ENCODE measurements around the gene HTT.

Gene HTT

DNA sequence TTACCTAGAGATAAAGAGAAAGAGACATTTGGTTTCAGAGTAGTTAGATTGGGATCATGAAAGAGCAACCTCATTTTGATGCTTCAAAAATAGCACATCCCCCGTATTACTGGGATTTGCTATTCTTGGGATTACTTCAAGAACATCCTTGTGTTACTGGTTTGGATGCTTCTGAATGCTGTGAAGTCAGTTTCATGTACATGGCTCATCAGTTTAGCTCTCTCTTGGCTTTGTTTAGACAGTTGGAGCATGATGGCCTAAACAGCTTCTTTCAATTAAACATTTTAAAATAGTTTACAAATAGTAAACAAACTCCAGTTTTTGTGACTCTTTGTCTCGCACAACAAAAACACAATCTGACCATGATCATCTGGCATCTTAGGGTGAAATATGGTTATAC lies 23.9 kb downstream of the HTT start:
- H3K9ac ChIP-seq (ENCODE audit: low read depth, low read length, poor library complexity), result no peak overlapping the region
- H3K27ac ChIP-seq (replicated peaks; ENCODE audit: low read length), result no peak overlapping the region
- H3K4me1 ChIP-seq (ENCODE audit: control insufficient read depth in 2 of 2, insufficient read depth in 1 of 2, low read depth in 1 of 2, low read length in 2 of 2), result no peaks in the 10 kb centered on the region
- no peak overlapping the region for H3K23ac ChIP-seq (ENCODE audit: low read depth, low read length, poor library complexity)
- H3K4me2 ChIP-seq (ENCODE audit: insufficient read depth, low read length, poor library complexity, severe bottlenecking), result no peak overlapping the region
- H2AFZ ChIP-seq (ENCODE audit: low read length), result no peak overlapping the region
- no peak overlapping the region for H3K18ac ChIP-seq (ENCODE audit: low read length)
- no peak overlapping the region for H3K4me3 ChIP-seq (ENCODE audit: low read length in 2 of 2)
- no peak overlapping the region for H4K91ac ChIP-seq (ENCODE audit: low read depth, low read length, poor library complexity)
- no peak overlapping the region for H2BK120ac ChIP-seq (ENCODE audit: low read depth, low read length)
- WGBS, 2 donors (ENCODE audit: extremely low coverage in 2 of 2, insufficient read length in 2 of 2, insufficient replicate concordance in 1 of 2), result no CpG with 5 or more reads among the region's 2 CpGs
- H3K36me3 ChIP-seq (replicated peaks in 1 of 2; ENCODE audit: control insufficient read depth in 2 of 2, insufficient read depth in 2 of 2, low read length in 2 of 2), result peaks cover 26 to 77% of the 10 kb centered on the region in 2 donors
- DNase-seq (ENCODE audit: low spot score), result no peak
- no peak overlapping the region for H2BK12ac ChIP-seq (ENCODE audit: low read length)
- H2AK5ac ChIP-seq (ENCODE audit: low read depth, low read length), result no peak overlapping the region
- peaks cover 10% of the 10 kb centered on the region for H3K79me1 ChIP-seq (ENCODE audit: low read depth, low read length)
- H2BK5ac ChIP-seq (ENCODE audit: low read length), result no peak overlapping the region
- no peak overlapping the region for H3K4ac ChIP-seq (ENCODE audit: low read length)
- no peak overlapping the region for H3K14ac ChIP-seq (ENCODE audit: low read length)
- H3K27me3 ChIP-seq (ENCODE audit: control insufficient read depth in 3 of 3, insufficient read depth in 3 of 3, low read depth in 1 of 3, low read length in 3 of 3), result no peaks in the 10 kb centered on the region
- no peak overlapping the region for H4K8ac ChIP-seq (ENCODE audit: low read depth, low read length)
- peaks cover 0 to 10% of the 10 kb centered on the region in 2 donors for H3K9me3 ChIP-seq (replicated peaks in 1 of 2; ENCODE audit: control insufficient read depth in 2 of 2, insufficient read depth in 1 of 2, low read depth in 1 of 2, low read length in 2 of 2)
- H2BK15ac ChIP-seq (ENCODE audit: low read length), result no peak overlapping the region

GRCh38 chr4:3106339-3107186 lies 32.1 kb downstream of the HTT start:
- no peak overlapping the region for H3K18ac ChIP-seq (ENCODE audit: low read length)
- no peak overlapping the region for H3K23ac ChIP-seq (ENCODE audit: low read depth, low read length, poor library complexity)
- no peak overlapping the region for H3K27ac ChIP-seq (replicated peaks; ENCODE audit: low read length)
- peak; percentile 74 for DNase-seq (ENCODE audit: low spot score)
- no peak overlapping the region for H3K14ac ChIP-seq (ENCODE audit: low read length)
- H2BK15ac ChIP-seq (ENCODE audit: low read length), result no peak overlapping the region
- no peak overlapping the region for H3K4me3 ChIP-seq (ENCODE audit: low read length in 2 of 2)
- H3K36me3 ChIP-seq (replicated peaks in 1 of 2; ENCODE audit: control insufficient read depth in 2 of 2, insufficient read depth in 2 of 2, low read length in 2 of 2), result peaks cover 25 to 91% of the 10 kb centered on the region in 2 donors
- WGBS, 2 donors (ENCODE audit: extremely low coverage in 2 of 2, insufficient read length in 2 of 2, insufficient replicate concordance in 1 of 2), result no CpG with 5 or more reads among the region's 7 CpGs
- H2BK5ac ChIP-seq (ENCODE audit: low read length), result no peak overlapping the region
- H3K4ac ChIP-seq (ENCODE audit: low read length), result no peak overlapping the region
- H3K9me3 ChIP-seq (replicated peaks in 1 of 2; ENCODE audit: control insufficient read depth in 2 of 2, insufficient read depth in 1 of 2, low read depth in 1 of 2, low read length in 2 of 2), result no peaks in the 10 kb centered on the region
- peaks cover 4% of the 10 kb centered on the region for H3K79me1 ChIP-seq (ENCODE audit: low read depth, low read length)
- H3K9ac ChIP-seq (ENCODE audit: low read depth, low read length, poor library complexity), result no peak overlapping the region
- no peaks in the 10 kb centered on the region for H3K27me3 ChIP-seq (ENCODE audit: control insufficient read depth in 3 of 3, insufficient read depth in 3 of 3, low read depth in 1 of 3, low read length in 3 of 3)
- H2AFZ ChIP-seq (ENCODE audit: low read length), result no peak overlapping the region
- H2BK120ac ChIP-seq (ENCODE audit: low read depth, low read length), result no peak overlapping the region
- H3K4me1 ChIP-seq (ENCODE audit: control insufficient read depth in 2 of 2, insufficient read depth in 1 of 2, low read depth in 1 of 2, low read length in 2 of 2), result no peaks in the 10 kb centered on the region
- H2AK5ac ChIP-seq (ENCODE audit: low read depth, low read length), result no peak overlapping the region
- H3K4me2 ChIP-seq (ENCODE audit: insufficient read depth, low read length, poor library complexity, severe bottlenecking), result no peak overlapping the region
- no peak overlapping the region for H4K8ac ChIP-seq (ENCODE audit: low read depth, low read length)
- H2BK12ac ChIP-seq (ENCODE audit: low read length), result no peak overlapping the region
- no peak overlapping the region for H4K91ac ChIP-seq (ENCODE audit: low read depth, low read length, poor library complexity)

- Histone ChIP-seq H3K4me1 (ENCODE audit: control insufficient read depth in 2 of 2, insufficient read depth in 1 of 2, low read depth in 1 of 2, low read length in 2 of 2) (no peaks in the 10 kb centered on the region), H3K36me3 (replicated peaks in 1 of 2; ENCODE audit: control insufficient read depth in 2 of 2, insufficient read depth in 2 of 2, low read length in 2 of 2) (peaks cover 24 to 91% of the 10 kb centered on the region in 2 donors), H4K8ac (ENCODE audit: low read depth, low read length) (no peak overlapping the region), H3K4me3 (ENCODE audit: low read length in 2 of 2) (no peak overlapping the region), H2AFZ (ENCODE audit: low read length) (no peak overlapping the region), H3K18ac (ENCODE audit: low read length) (no peak overlapping the region), H4K91ac (ENCODE audit: low read depth, low read length, poor library complexity) (no peak overlapping the region), H2BK120ac (ENCODE audit: low read depth, low read length) (no peak overlapping the region), H3K4me2 (ENCODE audit: insufficient read depth, low read length, poor library complexity, severe bottlenecking) (no peak overlapping the region), H2BK12ac (ENCODE audit: low read length) (no peak overlapping the region), H3K9ac (ENCODE audit: low read depth, low read length, poor library complexity) (no peak overlapping the region), H3K27me3 (ENCODE audit: control insufficient read depth in 3 of 3, insufficient read depth in 3 of 3, low read depth in 1 of 3, low read length in 3 of 3) (no peaks in the 10 kb centered on the region), H3K9me3 (replicated peaks in 1 of 2; ENCODE audit: control insufficient read depth in 2 of 2, insufficient read depth in 1 of 2, low read depth in 1 of 2, low read length in 2 of 2) (no peaks in the 10 kb centered on the region), H3K79me1 (ENCODE audit: low read depth, low read length) (peaks cover 2% of the 10 kb centered on the region), H3K27ac (replicated peaks; ENCODE audit: low read length) (no peak overlapping the region), H3K4ac (ENCODE audit: low read length) (no peak overlapping the region), H3K14ac (ENCODE audit: low read length) (no peak overlapping the region), H2BK5ac (ENCODE audit: low read length) (no peak overlapping the region), H2AK5ac (ENCODE audit: low read depth, low read length) (no peak overlapping the region), H2BK15ac (ENCODE audit: low read length) (no peak overlapping the region), H3K23ac (ENCODE audit: low read depth, low read length, poor library complexity) (no peak overlapping the region)
- DNase-seq (ENCODE audit: low spot score), result no peak
- WGBS, 2 donors (ENCODE audit: extremely low coverage in 2 of 2, insufficient read length in 2 of 2, insufficient replicate concordance in 1 of 2), result no CpG with 5 or more reads among the region's 5 CpGs
Observed at GRCh38 chr4:3107271-3107670, 32.8 kb downstream of the HTT start.

GRCh38 chr4:3107691-3108121 lies 33.2 kb downstream of the HTT start:
- H2AFZ ChIP-seq (ENCODE audit: low read length), result no peak overlapping the region
- H3K4ac ChIP-seq (ENCODE audit: low read length), result no peak overlapping the region
- peaks cover 26 to 91% of the 10 kb centered on the region in 2 donors for H3K36me3 ChIP-seq (replicated peaks in 1 of 2; ENCODE audit: control insufficient read depth in 2 of 2, insufficient read depth in 2 of 2, low read length in 2 of 2)
- no peak overlapping the region for H3K4me3 ChIP-seq (ENCODE audit: low read length in 2 of 2)
- H2BK12ac ChIP-seq (ENCODE audit: low read length), result no peak overlapping the region
- H3K9ac ChIP-seq (ENCODE audit: low read depth, low read length, poor library complexity), result no peak overlapping the region
- H3K27ac ChIP-seq (replicated peaks; ENCODE audit: low read length), result no peak overlapping the region
- H2BK5ac ChIP-seq (ENCODE audit: low read length), result no peak overlapping the region
- H3K4me1 ChIP-seq (ENCODE audit: control insufficient read depth in 2 of 2, insufficient read depth in 1 of 2, low read depth in 1 of 2, low read length in 2 of 2), result no peaks in the 10 kb centered on the region
- no peak overlapping the region for H2AK5ac ChIP-seq (ENCODE audit: low read depth, low read length)
- H2BK120ac ChIP-seq (ENCODE audit: low read depth, low read length), result no peak overlapping the region
- WGBS, 2 donors (ENCODE audit: extremely low coverage in 2 of 2, insufficient read length in 2 of 2, insufficient replicate concordance in 1 of 2), result no CpG with 5 or more reads among the region's 6 CpGs
- peaks cover 2% of the 10 kb centered on the region for H3K79me1 ChIP-seq (ENCODE audit: low read depth, low read length)
- no peak overlapping the region for H2BK15ac ChIP-seq (ENCODE audit: low read length)
- no peaks in the 10 kb centered on the region for H3K27me3 ChIP-seq (ENCODE audit: control insufficient read depth in 3 of 3, insufficient read depth in 3 of 3, low read depth in 1 of 3, low read length in 3 of 3)
- no peak overlapping the region for H3K18ac ChIP-seq (ENCODE audit: low read length)
- no peak overlapping the region for H3K23ac ChIP-seq (ENCODE audit: low read depth, low read length, poor library complexity)
- H4K8ac ChIP-seq (ENCODE audit: low read depth, low read length), result no peak overlapping the region
- H3K9me3 ChIP-seq (replicated peaks in 1 of 2; ENCODE audit: control insufficient read depth in 2 of 2, insufficient read depth in 1 of 2, low read depth in 1 of 2, low read length in 2 of 2), result no peaks in the 10 kb centered on the region
- H4K91ac ChIP-seq (ENCODE audit: low read depth, low read length, poor library complexity), result no peak overlapping the region
- DNase-seq (ENCODE audit: low spot score), result no peak
- no peak overlapping the region for H3K14ac ChIP-seq (ENCODE audit: low read length)
- H3K4me2 ChIP-seq (ENCODE audit: insufficient read depth, low read length, poor library complexity, severe bottlenecking), result no peak overlapping the region
